Measurements from ENCODE around the gene AKAP12.

DNA sequence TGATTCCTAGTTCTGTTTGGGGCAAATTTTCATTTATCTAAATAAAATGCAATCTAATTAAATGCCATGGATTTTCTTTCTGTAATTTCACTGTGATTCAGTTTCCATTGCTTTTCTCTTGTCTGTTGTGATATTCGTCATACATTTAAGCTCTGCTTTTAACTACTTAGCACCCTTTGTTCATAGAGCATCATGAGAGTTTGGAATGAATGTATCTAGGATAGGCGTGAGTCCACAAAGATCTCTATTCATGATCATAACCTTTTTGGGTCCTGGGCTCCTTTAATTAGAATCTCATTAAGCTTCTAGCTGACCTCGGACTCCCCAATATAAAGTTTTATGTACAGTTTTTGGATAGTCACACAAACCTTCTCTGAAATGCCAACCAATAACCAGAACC, 118.7 kb downstream of the AKAP12 start:
- TF ChIP-seq JUN (CRISPR knock-in tag; IDR thresholded peaks at IDR 0.05), result no peak
- TF ChIP-seq FOXP1 (CRISPR knock-in tag; IDR thresholded peaks at IDR 0.05; ENCODE audit: borderline replicate concordance), result no peak
- TF ChIP-seq NR2C2 (CRISPR knock-in tag; IDR thresholded peaks at IDR 0.05), result no peak
- TF ChIP-seq, protein P1, sequence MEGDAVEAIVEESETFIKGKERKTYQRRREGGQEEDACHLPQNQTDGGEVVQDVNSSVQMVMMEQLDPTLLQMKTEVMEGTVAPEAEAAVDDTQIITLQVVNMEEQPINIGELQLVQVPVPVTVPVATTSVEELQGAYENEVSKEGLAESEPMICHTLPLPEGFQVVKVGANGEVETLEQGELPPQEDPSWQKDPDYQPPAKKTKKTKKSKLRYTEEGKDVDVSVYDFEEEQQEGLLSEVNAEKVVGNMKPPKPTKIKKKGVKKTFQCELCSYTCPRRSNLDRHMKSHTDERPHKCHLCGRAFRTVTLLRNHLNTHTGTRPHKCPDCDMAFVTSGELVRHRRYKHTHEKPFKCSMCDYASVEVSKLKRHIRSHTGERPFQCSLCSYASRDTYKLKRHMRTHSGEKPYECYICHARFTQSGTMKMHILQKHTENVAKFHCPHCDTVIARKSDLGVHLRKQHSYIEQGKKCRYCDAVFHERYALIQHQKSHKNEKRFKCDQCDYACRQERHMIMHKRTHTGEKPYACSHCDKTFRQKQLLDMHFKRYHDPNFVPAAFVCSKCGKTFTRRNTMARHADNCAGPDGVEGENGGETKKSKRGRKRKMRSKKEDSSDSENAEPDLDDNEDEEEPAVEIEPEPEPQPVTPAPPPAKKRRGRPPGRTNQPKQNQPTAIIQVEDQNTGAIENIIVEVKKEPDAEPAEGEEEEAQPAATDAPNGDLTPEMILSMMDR (IDR thresholded peaks at IDR 0.05), result no peak
- no peak for TF ChIP-seq ESRRA (CRISPR knock-in tag; IDR thresholded peaks at IDR 0.05; ENCODE audit: borderline replicate concordance)
- TF ChIP-seq TEAD4 (CRISPR knock-in tag; IDR thresholded peaks at IDR 0.05), result no peak
- TF ChIP-seq, protein P2, sequence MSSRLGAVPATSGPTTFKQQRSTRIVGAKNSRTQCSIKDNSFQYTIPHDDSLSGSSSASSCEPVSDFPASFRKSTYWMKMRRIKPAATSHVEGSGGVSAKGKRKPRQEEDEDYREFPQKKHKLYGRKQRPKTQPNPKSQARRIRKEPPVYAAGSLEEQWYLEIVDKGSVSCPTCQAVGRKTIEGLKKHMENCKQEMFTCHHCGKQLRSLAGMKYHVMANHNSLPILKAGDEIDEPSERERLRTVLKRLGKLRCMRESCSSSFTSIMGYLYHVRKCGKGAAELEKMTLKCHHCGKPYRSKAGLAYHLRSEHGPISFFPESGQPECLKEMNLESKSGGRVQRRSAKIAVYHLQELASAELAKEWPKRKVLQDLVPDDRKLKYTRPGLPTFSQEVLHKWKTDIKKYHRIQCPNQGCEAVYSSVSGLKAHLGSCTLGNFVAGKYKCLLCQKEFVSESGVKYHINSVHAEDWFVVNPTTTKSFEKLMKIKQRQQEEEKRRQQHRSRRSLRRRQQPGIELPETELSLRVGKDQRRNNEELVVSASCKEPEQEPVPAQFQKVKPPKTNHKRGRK (CRISPR knock-in tag; IDR thresholded peaks at IDR 0.05; ENCODE audit: borderline replicate concordance), result no peak
- no peak for TF ChIP-seq TEAD1 (CRISPR knock-in tag; IDR thresholded peaks at IDR 0.05)
- TF ChIP-seq CREM (CRISPR knock-in tag; IDR thresholded peaks at IDR 0.05), result no peak
- TF ChIP-seq ZNF232 (CRISPR knock-in tag; IDR thresholded peaks at IDR 0.05), result no peak
- TF ChIP-seq, protein P3, sequence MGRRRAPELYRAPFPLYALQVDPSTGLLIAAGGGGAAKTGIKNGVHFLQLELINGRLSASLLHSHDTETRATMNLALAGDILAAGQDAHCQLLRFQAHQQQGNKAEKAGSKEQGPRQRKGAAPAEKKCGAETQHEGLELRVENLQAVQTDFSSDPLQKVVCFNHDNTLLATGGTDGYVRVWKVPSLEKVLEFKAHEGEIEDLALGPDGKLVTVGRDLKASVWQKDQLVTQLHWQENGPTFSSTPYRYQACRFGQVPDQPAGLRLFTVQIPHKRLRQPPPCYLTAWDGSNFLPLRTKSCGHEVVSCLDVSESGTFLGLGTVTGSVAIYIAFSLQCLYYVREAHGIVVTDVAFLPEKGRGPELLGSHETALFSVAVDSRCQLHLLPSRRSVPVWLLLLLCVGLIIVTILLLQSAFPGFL (CRISPR knock-in tag; IDR thresholded peaks at IDR 0.05; ENCODE audit: borderline replicate concordance), result no peak
- no peak for TF ChIP-seq GTF2I (CRISPR knock-in tag; conservative IDR thresholded peaks at IDR 0.05)
- no peak for TF ChIP-seq SP1 (CRISPR knock-in tag; conservative IDR thresholded peaks at IDR 0.05)
- TF ChIP-seq, protein P4, sequence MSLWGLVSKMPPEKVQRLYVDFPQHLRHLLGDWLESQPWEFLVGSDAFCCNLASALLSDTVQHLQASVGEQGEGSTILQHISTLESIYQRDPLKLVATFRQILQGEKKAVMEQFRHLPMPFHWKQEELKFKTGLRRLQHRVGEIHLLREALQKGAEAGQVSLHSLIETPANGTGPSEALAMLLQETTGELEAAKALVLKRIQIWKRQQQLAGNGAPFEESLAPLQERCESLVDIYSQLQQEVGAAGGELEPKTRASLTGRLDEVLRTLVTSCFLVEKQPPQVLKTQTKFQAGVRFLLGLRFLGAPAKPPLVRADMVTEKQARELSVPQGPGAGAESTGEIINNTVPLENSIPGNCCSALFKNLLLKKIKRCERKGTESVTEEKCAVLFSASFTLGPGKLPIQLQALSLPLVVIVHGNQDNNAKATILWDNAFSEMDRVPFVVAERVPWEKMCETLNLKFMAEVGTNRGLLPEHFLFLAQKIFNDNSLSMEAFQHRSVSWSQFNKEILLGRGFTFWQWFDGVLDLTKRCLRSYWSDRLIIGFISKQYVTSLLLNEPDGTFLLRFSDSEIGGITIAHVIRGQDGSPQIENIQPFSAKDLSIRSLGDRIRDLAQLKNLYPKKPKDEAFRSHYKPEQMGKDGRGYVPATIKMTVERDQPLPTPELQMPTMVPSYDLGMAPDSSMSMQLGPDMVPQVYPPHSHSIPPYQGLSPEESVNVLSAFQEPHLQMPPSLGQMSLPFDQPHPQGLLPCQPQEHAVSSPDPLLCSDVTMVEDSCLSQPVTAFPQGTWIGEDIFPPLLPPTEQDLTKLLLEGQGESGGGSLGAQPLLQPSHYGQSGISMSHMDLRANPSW (CRISPR knock-in tag; conservative IDR thresholded peaks at IDR 0.05; ENCODE audit: low read depth), result no peak

Measured in WTC11 (cell line).